ENCODE measurements around the gene RTL5.
"Not testable (repeated sequence)": the region's sequence is repeated elsewhere in the genome, so short reads cannot be mapped to it uniquely, and the experiment has no call there.

The RTL5 gene

GRCh38 chrX:72131317-72132294, at the start of gene RTL5:
Gene RTL5 (minus strand): TSS chrX:72131915.
- in situ Hi-C loops (cut with MboI; ENCODE audit: low sequenced_read_pairs) = no loop called here

GRCh38 chrX:72180539-72180938, 48.8 kb upstream of the RTL5 start:
- in situ Hi-C loops (cut with MboI; ENCODE audit: low sequenced_read_pairs) = no loop called here

- in situ Hi-C loops (cut with MboI; ENCODE audit: low sequenced_read_pairs) = no loop called here
Measured at GRCh38 chrX:72176981-72177380, 45.3 kb upstream of the RTL5 start.

DNA sequence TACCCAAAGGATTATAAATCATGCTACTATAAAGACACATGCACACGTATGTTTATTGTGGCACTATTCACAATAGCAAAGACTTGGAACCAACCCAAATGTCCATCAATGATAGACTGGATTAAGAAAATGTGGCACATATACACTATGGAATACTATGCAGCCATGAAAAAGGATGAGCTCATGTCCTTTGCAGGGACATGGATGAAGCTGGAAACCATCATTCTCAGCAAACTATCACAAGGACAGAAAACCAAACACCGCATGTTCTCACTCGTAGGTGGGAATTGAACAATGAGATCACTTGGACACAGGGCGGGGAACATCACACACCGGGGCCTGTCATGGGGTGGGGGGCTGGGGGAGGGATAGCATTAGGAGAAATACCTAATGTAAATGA, 44.6 kb upstream of the RTL5 start:
- in situ Hi-C loops (cut with MboI; ENCODE audit: low sequenced_read_pairs) = not testable (repeated sequence)

DNA sequence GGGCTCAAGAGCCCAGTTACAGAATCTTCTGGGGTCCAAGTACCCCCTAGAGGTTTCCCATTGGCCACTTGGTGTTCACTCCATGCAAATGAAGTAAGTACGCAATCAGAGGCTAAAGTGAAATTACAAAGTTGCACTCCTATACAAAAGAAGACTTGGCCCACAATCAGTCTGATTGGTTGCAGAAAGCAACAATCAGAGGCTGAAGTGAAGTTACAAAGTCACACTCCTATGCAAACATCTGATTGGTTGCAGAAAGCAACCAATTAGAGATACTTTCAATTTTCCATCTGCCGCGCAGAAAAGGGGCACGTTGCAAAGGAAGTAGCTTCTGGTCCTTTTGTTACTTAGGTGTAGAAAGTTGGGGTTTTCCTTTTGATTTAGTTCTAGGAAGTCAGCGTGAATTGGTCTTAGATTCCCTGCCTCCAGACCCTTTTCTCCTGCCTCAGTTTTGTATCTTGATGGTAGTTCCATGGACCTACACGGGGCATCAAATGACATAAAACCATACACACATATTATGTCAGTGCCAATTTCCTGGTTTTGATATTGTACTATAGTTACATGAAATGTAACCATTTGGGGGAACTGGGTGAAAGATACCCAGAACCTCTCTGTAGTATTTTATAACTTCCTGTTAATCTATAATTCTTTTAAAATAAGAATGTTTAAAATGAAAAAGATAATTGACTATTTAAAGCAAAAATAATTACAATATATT, 37.5 kb upstream of the RTL5 start:
- in situ Hi-C loops (cut with MboI; ENCODE audit: low sequenced_read_pairs) = no loop called here

DNA sequence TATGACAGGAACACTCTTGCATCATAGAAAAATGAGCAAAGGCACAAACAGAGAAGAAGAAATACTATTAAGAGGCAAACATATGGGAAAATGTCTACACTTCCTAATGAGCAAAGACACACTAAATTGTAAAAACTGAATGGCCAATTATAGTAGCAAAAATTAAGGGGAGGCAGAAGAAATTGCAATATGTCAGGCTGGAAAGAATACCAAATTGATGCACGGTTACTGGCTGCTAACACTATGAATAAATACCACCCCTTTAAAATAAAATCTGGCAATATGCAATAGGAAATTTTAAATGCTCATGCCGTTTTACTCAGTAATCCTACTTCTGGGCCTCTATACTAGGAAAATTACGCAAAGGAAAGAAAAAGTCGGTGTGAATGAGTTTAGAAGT, 33.8 kb upstream of the RTL5 start:
- in situ Hi-C loops (cut with MboI; ENCODE audit: low sequenced_read_pairs) = no loop called here

DNA sequence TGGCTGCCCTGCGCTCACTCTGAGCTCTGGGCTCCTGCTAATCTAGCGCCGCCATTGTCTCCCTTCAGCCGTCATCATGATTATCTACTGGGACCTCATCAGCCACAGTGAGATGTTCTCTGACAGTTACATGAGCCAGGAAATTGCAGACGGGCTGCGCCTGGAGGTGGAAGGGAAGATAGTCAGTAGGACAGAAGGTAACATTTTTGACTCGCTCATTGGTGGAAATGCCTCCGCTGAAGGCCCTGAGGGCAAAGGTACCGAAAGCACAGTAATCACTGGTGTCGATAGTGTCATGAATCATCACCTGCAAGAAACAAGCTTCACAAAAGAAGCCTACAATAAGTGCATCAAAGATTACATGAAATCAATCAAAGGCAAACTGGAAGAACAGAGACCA, 28.1 kb upstream of the RTL5 start:
- in situ Hi-C loops (cut with MboI; ENCODE audit: low sequenced_read_pairs) = no loop called here

- in situ Hi-C loops (cut with MboI; ENCODE audit: low sequenced_read_pairs) = no loop called here
Measured at GRCh38 chrX:72158773-72159172, 27.1 kb upstream of the RTL5 start.

DNA sequence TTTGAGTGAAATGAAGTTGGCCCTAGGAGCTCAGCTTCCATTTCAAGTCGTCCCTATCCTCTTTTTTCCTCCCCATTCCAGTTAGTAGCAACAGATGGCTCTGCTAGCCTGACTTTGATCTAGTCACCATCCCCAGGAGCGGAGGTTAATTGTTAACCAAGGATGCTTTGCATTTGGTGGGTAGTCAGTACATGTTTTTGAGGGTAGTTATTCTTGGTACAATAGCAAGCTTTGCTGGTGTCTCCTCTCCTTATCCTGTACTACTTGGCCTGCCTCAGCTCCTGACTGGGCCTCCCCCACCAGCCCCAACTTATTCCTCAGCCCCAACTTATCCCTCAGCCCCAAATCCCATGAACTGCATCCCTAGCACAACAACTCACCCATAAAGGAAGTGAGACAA, 14.8 kb upstream of the RTL5 start:
- in situ Hi-C loops (cut with MboI; ENCODE audit: low sequenced_read_pairs) = no loop called here

DNA sequence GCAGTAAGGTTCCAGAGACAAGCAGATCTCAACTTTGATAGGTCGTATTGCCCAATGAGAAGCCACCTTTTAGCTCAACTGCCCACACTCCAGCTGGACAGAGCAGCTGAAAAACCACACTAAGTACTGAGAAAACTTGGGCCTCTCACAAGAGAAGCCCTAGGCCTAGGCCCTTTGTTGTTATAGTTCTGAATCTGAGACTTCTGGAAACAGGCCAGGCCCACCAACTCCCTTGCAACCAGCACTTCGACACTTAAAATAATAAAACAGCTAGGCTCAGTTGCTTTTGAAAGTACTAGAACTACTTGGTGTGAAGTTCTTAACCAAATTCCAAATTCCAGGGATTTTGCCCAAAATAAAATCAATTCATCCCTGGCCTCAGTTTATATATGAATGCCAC, 13.5 kb upstream of the RTL5 start:
- in situ Hi-C loops (cut with MboI; ENCODE audit: low sequenced_read_pairs) = no loop called here

DNA sequence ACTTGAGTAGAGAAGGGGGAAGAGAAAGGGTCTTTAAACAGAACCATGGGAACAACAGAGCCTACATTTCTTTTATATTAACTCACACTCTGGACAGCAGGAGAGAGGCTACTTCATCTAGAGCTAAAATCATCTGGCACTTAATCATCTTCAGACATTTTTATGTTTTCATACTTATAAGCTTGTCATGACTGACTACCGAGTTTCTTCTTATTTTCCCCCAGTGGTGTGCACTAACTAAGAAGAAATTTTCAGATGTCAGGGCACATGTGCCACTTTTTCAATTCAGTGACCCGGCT, 11.8 kb upstream of the RTL5 start:
- in situ Hi-C loops (cut with MboI; ENCODE audit: low sequenced_read_pairs) = no loop called here

DNA sequence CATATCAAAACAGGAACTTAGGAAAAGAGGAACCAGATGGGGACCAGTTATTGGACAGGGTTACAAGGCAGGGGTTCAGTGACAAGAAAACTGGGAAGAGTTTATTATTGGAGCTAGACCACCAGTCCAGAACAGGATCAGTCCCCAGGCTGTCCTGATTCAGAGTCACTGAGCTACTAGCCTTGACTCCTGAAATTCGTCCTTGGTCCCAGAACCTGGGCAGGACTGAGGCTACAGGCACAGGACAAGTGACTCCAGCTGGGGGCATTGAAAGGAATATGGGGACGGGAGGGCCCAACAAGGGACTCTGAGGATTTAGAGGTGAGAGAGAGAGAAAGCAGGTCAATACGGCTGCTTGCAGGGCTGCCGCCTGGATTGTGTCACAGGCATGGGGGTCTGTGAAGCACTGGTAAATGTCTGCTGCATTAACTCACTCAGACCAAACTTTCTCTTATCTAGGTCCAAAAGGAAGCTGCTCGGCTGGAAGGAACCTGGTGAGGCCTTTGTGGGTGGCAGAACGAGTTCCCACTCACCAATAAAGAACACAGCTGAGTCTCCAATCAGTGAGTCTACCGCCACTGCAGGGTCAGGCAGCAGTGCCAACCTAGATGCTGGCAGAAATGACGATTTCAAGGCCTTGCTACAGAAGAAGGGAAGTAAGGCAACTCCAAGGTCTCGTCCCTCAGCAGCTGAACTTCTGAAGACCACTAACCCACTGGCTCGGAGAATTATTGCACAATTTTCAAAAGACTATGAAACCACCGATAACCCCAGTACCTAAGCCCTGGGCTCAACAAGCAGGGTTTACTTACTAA, 11.3 kb upstream of the RTL5 start:
- in situ Hi-C loops (cut with MboI; ENCODE audit: low sequenced_read_pairs) = no loop called here

GRCh38 chrX:72142094-72142793, 10.5 kb upstream of the RTL5 start:
- in situ Hi-C loops (cut with MboI; ENCODE audit: low sequenced_read_pairs) = no loop called here

- in situ Hi-C loops (cut with MboI; ENCODE audit: low sequenced_read_pairs) = no loop called here
Measured at GRCh38 chrX:72141372-72142004, 9.8 kb upstream of the RTL5 start.

DNA sequence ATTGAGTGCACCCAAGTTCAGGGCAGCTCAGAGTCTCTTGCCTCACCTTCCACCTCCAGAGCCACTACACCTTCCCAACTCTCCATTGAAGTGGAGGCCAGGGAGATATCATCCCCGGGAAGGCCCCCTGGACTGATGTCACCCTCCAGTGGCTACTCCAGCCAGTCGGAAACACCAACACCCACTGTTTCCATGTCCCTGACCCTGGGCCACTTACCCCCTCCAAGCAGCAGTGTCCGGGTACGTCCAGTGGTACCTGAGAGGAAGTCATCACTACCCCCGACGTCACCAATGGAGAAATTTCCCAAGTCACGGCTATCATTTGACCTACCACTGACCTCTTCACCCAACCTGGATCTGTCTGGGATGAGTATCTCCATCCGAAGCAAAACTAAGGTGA, 7.8 kb upstream of the RTL5 start:
- in situ Hi-C loops (cut with MboI; ENCODE audit: low sequenced_read_pairs) = no loop called here

DNA sequence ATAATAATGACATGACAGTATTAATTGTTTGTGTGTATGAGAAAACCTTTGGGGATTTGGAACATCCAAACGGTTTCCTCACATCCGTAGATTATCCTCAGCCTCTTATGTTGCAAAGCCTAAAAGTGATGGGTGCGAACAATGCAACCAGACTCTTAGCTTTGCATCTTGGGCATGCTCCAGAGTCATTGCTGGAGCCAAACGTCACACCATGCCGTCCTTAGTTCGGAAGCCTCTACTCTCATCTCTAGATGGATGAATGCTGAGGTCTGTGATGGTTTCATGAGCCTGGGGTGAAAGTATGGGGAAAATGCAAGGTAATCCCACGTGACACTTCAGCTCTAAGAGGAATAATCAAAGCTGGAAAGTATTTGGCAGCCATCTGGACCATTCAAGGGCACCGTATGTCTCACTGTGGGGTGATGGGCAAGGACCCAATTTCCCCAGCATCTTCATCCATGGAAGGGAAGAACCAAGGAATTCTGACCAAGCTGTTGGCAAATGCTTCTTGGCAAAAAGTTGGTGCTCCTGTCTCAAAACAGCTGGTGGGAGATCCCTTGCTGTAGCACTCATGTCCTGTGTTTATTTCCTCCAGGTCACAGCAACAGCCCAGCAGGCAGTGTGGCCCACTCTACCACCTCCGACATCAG, 6.3 kb upstream of the RTL5 start:
- in situ Hi-C loops (cut with MboI; ENCODE audit: low sequenced_read_pairs) = no loop called here

DNA sequence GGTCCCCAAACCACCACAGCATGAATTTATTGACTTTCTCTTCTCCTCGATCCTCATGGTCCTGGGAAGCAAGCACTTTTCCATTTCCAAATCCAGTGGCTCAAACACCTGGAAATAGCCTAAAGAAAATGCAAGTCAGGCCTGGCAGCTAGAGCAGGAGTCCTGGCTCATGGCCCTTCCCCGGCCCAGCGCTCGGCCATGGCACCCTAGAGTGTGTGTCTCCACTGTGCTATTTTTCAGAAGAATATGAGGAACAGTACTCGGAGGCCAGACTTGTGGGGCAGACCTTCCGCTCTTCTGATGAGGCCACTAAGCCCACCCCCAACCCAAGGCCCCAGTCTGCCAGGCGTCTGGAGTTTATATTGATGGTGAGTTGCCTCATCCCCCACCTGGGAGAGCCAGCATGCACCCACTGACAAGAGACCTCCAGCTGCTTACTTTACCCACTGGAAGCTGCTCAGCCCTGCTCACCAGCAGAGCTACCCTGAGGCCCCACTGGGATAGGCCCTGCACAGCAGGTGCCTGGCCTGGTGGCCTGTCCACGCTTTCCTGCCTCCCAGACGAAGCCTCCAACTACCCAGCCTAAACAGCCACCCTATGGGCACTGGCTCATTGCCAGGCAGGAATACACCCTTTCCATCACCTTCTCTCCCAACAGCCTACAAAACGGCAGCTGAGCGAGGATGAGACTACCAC, 2.3 kb upstream of the RTL5 start:
- in situ Hi-C loops (cut with MboI; ENCODE audit: low sequenced_read_pairs) = no loop called here

DNA sequence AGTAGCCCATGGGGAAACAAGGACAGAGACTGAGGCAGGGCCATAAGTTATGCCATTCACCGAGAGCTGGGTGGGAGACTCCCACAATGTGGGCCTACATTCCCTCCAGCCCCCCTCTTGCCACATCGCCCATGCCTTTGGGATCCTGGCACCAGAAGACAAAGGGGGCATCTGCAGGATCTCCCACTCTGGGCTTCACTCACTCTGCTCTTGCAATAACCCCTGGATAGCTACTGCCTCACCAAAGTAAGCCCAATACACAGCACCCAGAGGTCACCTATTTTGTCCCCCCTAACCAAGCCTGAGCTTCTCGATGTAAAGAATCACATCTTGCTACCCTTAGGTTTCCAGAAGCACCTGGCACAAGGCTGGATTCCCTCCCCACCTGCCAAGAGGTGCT, 741 bp upstream of the RTL5 start:
- in situ Hi-C loops (cut with MboI; ENCODE audit: low sequenced_read_pairs) = no loop called here

DNA sequence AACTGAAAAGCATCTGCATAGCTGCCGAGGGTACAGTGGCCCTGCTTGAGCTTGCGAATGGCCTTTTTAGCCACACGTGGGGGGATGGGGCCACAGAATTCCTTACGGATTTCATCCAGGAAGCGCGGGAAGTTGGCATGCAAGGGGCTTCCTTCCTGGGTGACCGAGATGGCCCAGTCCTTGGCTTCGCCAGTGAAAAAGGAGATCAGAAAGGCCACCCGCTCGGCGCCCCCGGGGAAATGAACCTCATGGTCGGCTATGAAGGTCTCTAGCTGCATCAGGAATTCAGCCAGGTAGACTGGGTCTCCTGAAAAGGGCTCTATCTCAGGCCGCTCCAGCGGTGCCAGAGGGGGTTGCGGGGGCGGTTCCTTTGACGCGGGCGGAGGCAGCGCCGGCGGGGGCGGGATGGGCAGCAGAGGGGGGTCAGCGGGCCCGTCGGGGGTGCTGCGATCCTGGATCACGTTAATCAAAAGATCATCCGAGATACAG, 909 bp downstream of the RTL5 start:
- in situ Hi-C loops (cut with MboI; ENCODE audit: low sequenced_read_pairs) = no loop called here
